Uterus (tissue), 4 donors: ENCODE results near the gene FRMD8. TPM values are rescaled to one million over a fixed set of nuclear protein-coding genes. Genes with fewer than 3 reads are reported as not detected.

Experiments used
- DNase-seq, 2 donors: peaks; one replicate each; pipeline ENCODE4 v3.0.0-alpha.2; 2019 to 2020
- H3K27ac ChIP-seq, 2 donors: fragments of 200-600 bp; sonication (generic); 1 replicate in 1 of 2; 2 replicates in 1 of 2; pipeline ENCODE4 v1.5.1; 2016 to 2018
- H3K27me3 ChIP-seq, 2 donors: fragments of 200-600 bp; sonication (generic); one replicate each; pipeline ENCODE4 v1.5.1; 2018 to 2019; ENCODE audit warnings: control low read depth in 1 of 2
- H3K36me3 ChIP-seq, 2 donors: fragments of 200-600 bp; sonication (generic); one replicate each; pipeline ENCODE4 v1.5.1; 2019; ENCODE audit warnings: control low read depth in 1 of 2
- H3K4me1 ChIP-seq, 2 donors: fragments of 200-600 bp; sonication (generic); one replicate each; pipeline ENCODE4 v1.5.1; 2018 to 2019; ENCODE audit warnings: control low read depth in 1 of 2
- H3K4me3 ChIP-seq, 2 donors: fragments of 200-600 bp; sonication (generic); 1 replicate in 1 of 2; 2 replicates in 1 of 2; pipeline ENCODE4 v1.5.1; 2018 to 2019; ENCODE audit warnings: mild to moderate bottlenecking in 1 of 2
- H3K9me3 ChIP-seq, 2 donors: fragments of 200-600 bp; sonication (generic); one replicate each; pipeline ENCODE4 v1.5.1; 2019; ENCODE audit warnings: control low read depth in 1 of 2
- POLR2A ChIP-seq, 2 donors: fragments of 450-650 bp; IDR thresholded peaks; one replicate each; pipeline ENCODE4 v1.6.1; 2016; ENCODE audit warnings: antibody characterized with exemption in 2 of 2, mild to moderate bottlenecking in 1 of 2, moderate library complexity in 1 of 2
- intact Hi-C: fragments of 100-400 bp; cut with DNase I; formaldehyde crosslinking; loops from one replicate; pipeline ENCODE4 v1.15.1; 2023; ENCODE audit warnings: low total_unique reads
- total RNA-seq, 4 donors: library from RNA; depleted of rRNA in 3 of 4; stranded (reverse); fragments of >200 nt in 3 of 4; gene quantifications; one replicate each; pipeline versions ENCODE4 v1.1.0 to v1.2.4, GENCODE V29; 2014 to 2023
- TF ChIP-seq, protein P1 (sequence below), 4 experiments: fragments of 200-600 bp in 2 of 4; fragments of 450-650 bp in 2 of 4; sonication (generic) in 2 of 4; IDR thresholded peaks; one replicate each; pipeline ENCODE4 v1.5.1; 2016 to 2019; ENCODE audit warnings: antibody characterized with exemption in 4 of 4, mild to moderate bottlenecking in 2 of 4, moderate library complexity in 1 of 4
- donor health status: DM: yes; HTN: yes; CAD: no.

The FRMD8 gene
- total RNA-seq, 4 donors from 2014 or later = 15.9 to 160 (median 41.5) TPM

DNA sequence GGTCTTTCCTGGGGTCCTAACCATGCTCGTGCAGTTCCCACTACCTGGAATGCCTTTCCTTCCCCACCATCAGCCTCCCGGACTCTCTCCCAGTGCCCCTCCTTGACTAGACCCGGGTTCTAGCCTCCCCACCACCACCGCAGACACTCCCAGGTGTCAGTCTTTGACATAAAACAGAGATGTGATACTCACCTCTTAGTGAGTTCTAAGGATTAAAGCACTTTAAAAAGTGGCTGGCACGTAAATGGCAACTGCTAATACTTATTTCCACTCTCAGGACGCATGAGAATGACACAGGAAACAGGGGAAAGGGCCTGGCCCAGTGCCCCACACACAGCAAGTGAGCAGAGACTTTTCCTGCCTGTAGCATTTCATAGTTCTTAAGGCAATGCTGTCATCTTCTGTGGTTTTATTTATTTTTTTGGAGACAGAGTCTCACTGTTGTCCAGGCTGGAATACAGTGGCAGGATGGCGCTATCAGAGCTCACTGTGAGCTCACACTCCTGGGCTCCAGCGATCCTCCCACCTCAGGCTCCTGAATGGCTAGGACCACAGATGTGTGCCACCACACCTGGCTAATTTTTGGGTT, 2.0 kb upstream of the FRMD8 start:
- peak in 1 of 2 donors; percentile 52 for DNase-seq
- Histone ChIP-seq H3K27me3 (no peaks in the 10 kb centered on the region), H3K9me3 (no peaks in the 10 kb centered on the region), H3K4me1 (peaks cover 13 to 24% of the 10 kb centered on the region in 2 donors), H3K27ac (peak overlapping the region; percentile 95 to 97), H3K4me3 (no peak overlapping the region), H3K36me3 (no peaks in the 10 kb centered on the region)
- no peak for TF ChIP-seq POLR2A (IDR thresholded peaks at IDR 0.05)
- TF ChIP-seq, protein P1, sequence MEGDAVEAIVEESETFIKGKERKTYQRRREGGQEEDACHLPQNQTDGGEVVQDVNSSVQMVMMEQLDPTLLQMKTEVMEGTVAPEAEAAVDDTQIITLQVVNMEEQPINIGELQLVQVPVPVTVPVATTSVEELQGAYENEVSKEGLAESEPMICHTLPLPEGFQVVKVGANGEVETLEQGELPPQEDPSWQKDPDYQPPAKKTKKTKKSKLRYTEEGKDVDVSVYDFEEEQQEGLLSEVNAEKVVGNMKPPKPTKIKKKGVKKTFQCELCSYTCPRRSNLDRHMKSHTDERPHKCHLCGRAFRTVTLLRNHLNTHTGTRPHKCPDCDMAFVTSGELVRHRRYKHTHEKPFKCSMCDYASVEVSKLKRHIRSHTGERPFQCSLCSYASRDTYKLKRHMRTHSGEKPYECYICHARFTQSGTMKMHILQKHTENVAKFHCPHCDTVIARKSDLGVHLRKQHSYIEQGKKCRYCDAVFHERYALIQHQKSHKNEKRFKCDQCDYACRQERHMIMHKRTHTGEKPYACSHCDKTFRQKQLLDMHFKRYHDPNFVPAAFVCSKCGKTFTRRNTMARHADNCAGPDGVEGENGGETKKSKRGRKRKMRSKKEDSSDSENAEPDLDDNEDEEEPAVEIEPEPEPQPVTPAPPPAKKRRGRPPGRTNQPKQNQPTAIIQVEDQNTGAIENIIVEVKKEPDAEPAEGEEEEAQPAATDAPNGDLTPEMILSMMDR (IDR thresholded peaks at IDR 0.05) = no peak
- intact Hi-C loops = loop anchor here (5.0 kb wide), 1 partner anchor 33 kb away; no protein-coding TSS in a partner anchor

DNA sequence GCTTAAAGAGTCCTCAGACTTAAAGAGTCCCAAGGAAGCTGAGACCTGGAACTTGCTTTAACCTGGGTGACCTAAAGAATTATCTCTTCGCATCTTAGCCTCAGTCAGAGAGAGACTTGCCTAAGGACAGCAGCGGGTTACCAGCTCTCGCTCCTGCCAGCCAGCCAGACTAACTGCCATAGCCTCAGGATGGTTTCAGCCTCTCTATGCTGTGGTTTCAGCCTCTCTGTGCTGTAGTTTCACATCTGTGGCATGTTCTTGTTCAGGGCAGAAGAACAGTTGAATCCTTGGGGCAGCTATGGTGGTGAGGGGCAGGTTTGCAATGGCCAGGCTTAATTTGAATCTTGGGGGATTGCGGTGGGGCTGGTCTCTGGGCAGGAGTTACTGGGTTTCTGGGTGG, 2.3 kb downstream of the FRMD8 start:
- no peak overlapping the region for H3K4me3 ChIP-seq
- peak overlapping the region; percentile 4 to 97 for H3K27ac ChIP-seq

GRCh38 chr11:65389294-65389980, 3.0 kb downstream of the FRMD8 start:
- Histone ChIP-seq H3K4me1 (peaks cover 0 to 21% of the 10 kb centered on the region in 2 donors), H3K4me3 (no peak overlapping the region), H3K36me3 (no peaks in the 10 kb centered on the region), H3K27ac (peak overlapping the region; percentile 69 to 97), H3K27me3 (no peaks in the 10 kb centered on the region), H3K9me3 (no peaks in the 10 kb centered on the region)
- no peak for DNase-seq
- intact Hi-C loops = no loop called here
- TF ChIP-seq POLR2A (IDR thresholded peaks at IDR 0.05) = no peak
- TF ChIP-seq, protein P1 (IDR thresholded peaks at IDR 0.05) = no peak

More for the DNA sequence above, 2.3 kb downstream of the FRMD8 start:
- no peak for TF ChIP-seq POLR2A (IDR thresholded peaks at IDR 0.05)
- TF ChIP-seq, protein P1 (IDR thresholded peaks at IDR 0.05) = no peak
- Histone ChIP-seq H3K27me3 (no peaks in the 10 kb centered on the region), H3K9me3 (no peaks in the 10 kb centered on the region), H3K36me3 (no peaks in the 10 kb centered on the region), H3K4me1 (peaks cover 6 to 27% of the 10 kb centered on the region in 2 donors)
- DNase-seq = no peak
- intact Hi-C loops = no loop called here

- intact Hi-C loops = no loop called here
- Histone ChIP-seq H3K27me3 (no peaks in the 10 kb centered on the region), H3K36me3 (no peaks in the 10 kb centered on the region), H3K27ac (peak overlapping the region; percentile 69 to 97), H3K4me1 (peaks cover 0 to 21% of the 10 kb centered on the region in 2 donors), H3K9me3 (no peaks in the 10 kb centered on the region), H3K4me3 (peak overlapping the region in 1 of 2 donors; percentile 7)
- DNase-seq = no peak
- TF ChIP-seq, protein P1 (IDR thresholded peaks at IDR 0.05) = no peak
- no peak for TF ChIP-seq POLR2A (IDR thresholded peaks at IDR 0.05)
Measured at GRCh38 chr11:65390099-65390941, 3.9 kb downstream of the FRMD8 start.
